Activated CD8-positive, alpha-beta memory T cell treated with anti-CD3 and anti-CD28 coated beads, Interleukin-2, amount 10 ng/mL, durations not matched to agents 7 days and 5 days (primary cell): Measurements from ENCODE around the gene TRPV6. TPM values are rescaled to one million over a fixed set of nuclear protein-coding genes. Genes with fewer than 3 reads are reported as not detected.

Source experiments
- ATAC-seq: fragments of 150-1000 bp; cut with Tn5 transposase; one replicate; pipeline ENCODE4 v1.10.0; 2021; ENCODE audit warnings: moderate library complexity
- CTCF ChIA-PET: fragments of 350-600 bp; sonication (Branson Sonifier 250); formaldehyde crosslinking; loops from one replicate; lab custom pipeline; 2021; ENCODE audit warnings: antibody characterized with exemption; lab: Charles Lee
- DNase-seq: peaks from one replicate; pipeline ENCODE4 v3.0.0-alpha.2; 2020
- H3K27ac Mint-ChIP-seq: one replicate; pipeline ENCODE4 v1.8.0; 2021; ENCODE audit warnings: mild to moderate bottlenecking, mixed read lengths
- H3K27me3 Mint-ChIP-seq: one replicate; pipeline ENCODE4 v1.8.0; 2021; ENCODE audit warnings: mixed read lengths
- H3K36me3 Mint-ChIP-seq: one replicate; pipeline ENCODE4 v1.8.0; 2021; ENCODE audit warnings: mild to moderate bottlenecking, mixed read lengths
- H3K4me1 Mint-ChIP-seq: one replicate; pipeline ENCODE4 v1.8.0; 2021; ENCODE audit warnings: mixed read lengths
- H3K4me3 Mint-ChIP-seq: one replicate; pipeline ENCODE4 v1.8.0; 2021; ENCODE audit warnings: mild to moderate bottlenecking, moderate library complexity, mixed read lengths
- H3K9me3 Mint-ChIP-seq: one replicate; pipeline ENCODE4 v1.8.0; 2022; ENCODE audit warnings: low read depth, mixed read lengths
- total RNA-seq, 2 experiments: library from RNA; stranded (reverse); gene quantifications; one replicate each; pipeline ENCODE4 v1.2.3, GENCODE V29; 2021

TRPV6 gene
- not detected for total RNA-seq

DNA sequence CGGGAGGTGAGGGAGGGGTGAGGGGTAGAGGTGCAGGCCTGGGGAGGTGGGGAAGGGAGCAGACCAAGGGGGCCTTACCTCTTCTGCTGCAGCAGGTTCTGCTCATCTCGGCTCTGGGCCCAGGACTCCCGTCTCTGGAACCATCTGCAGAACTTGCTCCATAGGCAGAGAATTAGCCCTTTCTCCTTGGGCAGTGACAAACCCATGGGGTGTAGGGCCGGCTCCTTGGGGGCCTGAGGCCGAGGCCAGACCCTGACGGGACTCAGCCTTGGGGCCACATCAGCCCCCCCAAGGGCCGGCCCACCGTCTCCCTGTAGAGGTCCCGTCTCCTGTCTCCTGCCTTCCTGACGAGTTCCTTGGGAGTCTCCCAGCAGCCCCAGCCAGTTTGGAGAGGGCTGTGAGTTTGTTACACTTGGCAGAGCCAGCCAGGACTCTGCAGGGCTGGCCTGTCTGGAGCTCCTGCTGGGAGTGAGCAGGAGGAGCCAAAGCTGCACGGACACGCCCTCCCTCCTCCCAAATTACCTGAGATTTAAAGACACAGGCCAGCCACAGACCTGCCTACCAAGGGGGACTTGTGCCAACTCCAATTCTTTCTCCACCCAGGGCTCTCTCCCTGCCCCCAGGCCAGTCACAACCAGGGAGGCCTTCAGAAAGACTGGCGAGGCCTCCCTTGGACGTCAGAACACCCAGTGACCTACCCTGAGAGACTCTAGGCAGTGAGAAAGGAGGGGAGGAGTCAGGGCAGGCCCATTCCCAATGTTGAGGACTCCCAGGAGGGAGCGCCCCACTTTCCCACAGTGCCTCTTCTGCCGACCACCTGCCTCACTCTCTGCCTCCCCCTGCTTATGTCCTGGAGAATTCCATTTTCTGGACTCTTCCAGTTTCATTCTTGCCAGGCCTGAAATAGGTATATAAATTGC, at the start of gene TRPV6:
TSS of gene TRPV6 (minus strand) at position 435 of the 920 bp plus-strand sequence.
- peaks cover 7% of the 10 kb centered on the region for H3K27me3 Mint-ChIP-seq
- ATAC-seq, result no peak
- H3K27ac Mint-ChIP-seq, result no peak within 1 kb of the TSS
- no peaks in the 10 kb centered on the region for H3K9me3 Mint-ChIP-seq
- no peak for DNase-seq
- H3K4me3 Mint-ChIP-seq, result no peak within 1 kb of the TSS
- H3K4me1 Mint-ChIP-seq, result no peaks in the 10 kb centered on the region
- no peaks in the 10 kb centered on the region for H3K36me3 Mint-ChIP-seq
- CTCF ChIA-PET, result no interaction called here

DNA sequence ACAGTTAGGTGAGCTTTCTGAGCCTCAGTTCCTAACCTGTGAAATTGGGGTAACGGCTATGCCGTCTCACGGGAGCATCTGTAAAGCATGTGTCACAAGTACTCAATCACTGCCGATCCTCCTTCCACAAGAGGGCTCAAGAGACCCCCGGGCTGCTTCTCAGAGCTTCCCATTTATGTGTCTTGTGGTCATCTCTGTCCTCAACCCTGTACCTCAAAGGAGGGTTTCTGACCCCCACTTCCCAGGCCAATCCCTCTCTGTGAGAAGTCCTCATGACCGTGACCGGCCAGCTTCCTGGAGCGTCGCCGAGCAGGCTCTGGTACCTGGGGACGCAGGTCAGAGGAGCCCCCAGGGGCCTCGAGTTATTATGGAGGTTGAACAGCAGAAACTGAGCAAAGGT, 48.5 kb upstream of the TRPV6 start:
- Mint-ChIP-seq H3K4me3 (no peak overlapping the region), H3K36me3 (no peaks in the 10 kb centered on the region), H3K27me3 (peaks cover 2% of the 10 kb centered on the region), H3K27ac (no peak overlapping the region), H3K4me1 (no peaks in the 10 kb centered on the region), H3K9me3 (no peaks in the 10 kb centered on the region)
- DNase-seq (no peak), ATAC-seq (no peak)
- CTCF ChIA-PET, result interaction anchor here (1.7 kb wide), 1 partner anchor 281 kb away, joined by 3 read pairs; no protein-coding TSS in a partner anchor

DNA sequence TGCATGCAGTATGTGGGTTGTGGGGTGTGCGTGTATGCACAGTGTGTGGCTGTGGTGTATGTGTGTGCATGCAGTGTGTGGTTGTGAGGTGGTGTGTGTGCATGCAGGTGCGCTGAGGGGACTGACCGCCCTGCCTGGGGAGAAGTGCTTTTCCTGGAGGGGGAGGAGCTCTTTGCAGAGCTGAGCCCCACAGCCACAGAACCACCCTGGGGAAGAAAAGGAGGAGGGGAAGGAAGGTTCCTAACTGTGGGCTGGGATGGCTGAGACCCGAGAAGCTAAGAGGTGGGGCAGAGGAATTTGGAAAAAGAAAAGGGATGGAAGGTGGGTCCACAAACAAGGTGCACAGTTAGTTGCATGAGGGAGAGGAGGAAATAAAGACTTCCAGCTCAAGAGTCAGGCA, 48.1 kb upstream of the TRPV6 start, which contains the start of gene TRPV5:
TSS of gene TRPV5 (minus strand) at position 123 of the 400 bp plus-strand sequence. CDS start 287 bp downstream, outside the sequence.
- Mint-ChIP-seq H3K36me3 (no peaks in the 10 kb centered on the region), H3K9me3 (no peaks in the 10 kb centered on the region), H3K4me3 (no peak within 1 kb of the TSS), H3K4me1 (no peaks in the 10 kb centered on the region), H3K27ac (no peak within 1 kb of the TSS), H3K27me3 (peaks cover 2% of the 10 kb centered on the region)
- DNase-seq (no peak), ATAC-seq (no peak)
- CTCF ChIA-PET, result interaction anchor here (1.7 kb wide), 1 partner anchor 281 kb away, joined by 3 read pairs; no protein-coding TSS in a partner anchor

DNA sequence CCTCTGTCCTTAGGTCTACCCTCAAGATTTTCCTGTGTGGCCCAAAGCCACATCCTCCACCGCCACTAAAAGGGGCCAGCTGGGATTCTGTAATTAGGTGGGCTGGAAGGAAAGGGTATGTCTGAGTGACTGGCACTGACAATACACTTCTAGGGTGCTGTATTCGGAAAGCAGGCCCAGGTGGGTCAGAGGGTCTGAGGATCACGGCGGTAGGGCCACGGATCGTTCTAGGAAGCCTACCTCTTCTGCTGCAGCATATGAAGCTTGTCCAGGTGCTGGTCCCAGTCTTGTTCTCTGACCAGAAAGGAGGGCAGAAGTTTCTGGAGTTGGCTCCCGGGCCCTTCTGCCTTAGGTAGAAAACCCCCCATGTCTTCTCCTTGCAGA, 47.5 kb upstream of the TRPV6 start:
- Mint-ChIP-seq H3K27me3 (peaks cover 2% of the 10 kb centered on the region), H3K36me3 (no peaks in the 10 kb centered on the region), H3K27ac (no peak overlapping the region), H3K4me3 (no peak overlapping the region), H3K9me3 (no peaks in the 10 kb centered on the region), H3K4me1 (no peaks in the 10 kb centered on the region)
- ATAC-seq, result no peak
- CTCF ChIA-PET, result interaction anchor here (1.7 kb wide), 1 partner anchor 282 kb away, joined by 3 read pairs; no protein-coding TSS in a partner anchor
- no peak for DNase-seq

DNA sequence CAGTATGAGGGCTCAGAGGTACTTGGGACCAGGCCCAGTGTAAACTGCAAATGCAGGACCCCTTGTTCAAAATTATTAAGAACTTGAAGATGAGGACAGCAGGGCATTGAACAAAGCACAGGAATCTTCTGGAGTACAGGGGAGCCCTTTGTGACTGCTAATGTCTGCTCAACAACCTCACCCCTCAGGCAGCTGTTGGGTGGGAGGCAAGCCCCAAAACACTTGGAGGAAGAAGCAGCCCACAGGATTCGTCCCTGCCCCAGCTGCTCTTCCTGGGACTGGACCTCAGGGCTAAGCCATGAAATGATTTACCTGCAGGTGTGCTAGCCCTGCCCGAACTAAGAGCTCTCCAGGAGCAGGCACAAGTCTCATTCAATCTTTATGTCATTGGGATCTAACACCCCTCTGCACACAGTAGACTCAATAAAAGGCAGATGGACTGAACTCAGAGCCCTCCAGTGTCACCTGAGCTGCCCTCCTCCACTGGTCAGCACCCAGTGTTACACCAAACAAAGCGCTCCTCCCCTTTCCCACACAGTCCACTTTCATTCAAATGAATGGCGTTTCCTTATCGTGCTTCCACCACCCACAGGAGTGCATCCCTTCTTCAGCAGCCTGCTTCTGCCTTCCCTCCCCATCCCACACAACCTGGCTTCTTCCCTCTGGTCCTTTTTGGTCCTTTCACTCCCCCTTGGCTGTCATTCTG, 47.0 kb upstream of the TRPV6 start:
- ATAC-seq (no peak), DNase-seq (no peak)
- peaks cover 2% of the 10 kb centered on the region for H3K27me3 Mint-ChIP-seq
- H3K27ac Mint-ChIP-seq, result no peak overlapping the region
- H3K9me3 Mint-ChIP-seq, result no peaks in the 10 kb centered on the region
- CTCF ChIA-PET, result interaction anchor here (0.9 to 1.7 kb wide), 2 partner anchors 283 to 573 kb away, joined by 3 read pairs; no protein-coding TSS in a partner anchor
- H3K4me1 Mint-ChIP-seq, result no peaks in the 10 kb centered on the region
- H3K36me3 Mint-ChIP-seq, result no peaks in the 10 kb centered on the region
- no peak overlapping the region for H3K4me3 Mint-ChIP-seq

DNA sequence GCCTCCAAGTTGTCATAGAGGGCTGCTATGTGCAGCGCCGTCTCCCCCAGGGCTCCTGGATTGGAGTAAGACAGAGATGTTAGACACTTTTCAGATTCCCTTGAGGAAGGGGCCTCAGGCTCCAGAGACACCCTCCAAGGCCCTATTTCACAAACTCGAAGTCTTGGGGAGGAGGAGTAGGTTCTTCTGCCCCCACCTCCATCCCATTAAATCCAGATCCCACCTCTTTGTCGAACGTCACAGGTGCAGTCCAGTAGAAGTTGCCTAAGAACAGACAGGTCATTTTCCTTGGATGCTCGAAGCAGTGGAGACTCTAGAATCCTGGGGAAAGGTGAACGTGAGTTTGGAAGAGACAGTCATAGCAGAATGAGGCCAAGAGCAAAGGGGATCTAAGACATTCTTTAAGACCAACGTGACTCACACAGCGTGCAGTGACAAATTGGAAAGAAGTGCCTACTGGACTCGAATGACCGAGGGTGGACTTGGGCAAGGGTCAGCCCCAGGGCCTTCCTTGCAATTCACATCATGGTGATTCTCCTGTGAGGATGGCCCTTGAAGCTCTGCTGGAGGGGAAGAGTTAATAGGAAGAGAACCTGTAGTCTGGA, 44.7 kb upstream of the TRPV6 start:
- no peaks in the 10 kb centered on the region for H3K9me3 Mint-ChIP-seq
- DNase-seq (no peak), ATAC-seq (no peak)
- H3K36me3 Mint-ChIP-seq, result no peaks in the 10 kb centered on the region
- no peak overlapping the region for H3K27ac Mint-ChIP-seq
- H3K4me3 Mint-ChIP-seq, result no peak overlapping the region
- no peaks in the 10 kb centered on the region for H3K4me1 Mint-ChIP-seq
- H3K27me3 Mint-ChIP-seq, result peaks cover 3% of the 10 kb centered on the region
- CTCF ChIA-PET, result no interaction called here

DNA sequence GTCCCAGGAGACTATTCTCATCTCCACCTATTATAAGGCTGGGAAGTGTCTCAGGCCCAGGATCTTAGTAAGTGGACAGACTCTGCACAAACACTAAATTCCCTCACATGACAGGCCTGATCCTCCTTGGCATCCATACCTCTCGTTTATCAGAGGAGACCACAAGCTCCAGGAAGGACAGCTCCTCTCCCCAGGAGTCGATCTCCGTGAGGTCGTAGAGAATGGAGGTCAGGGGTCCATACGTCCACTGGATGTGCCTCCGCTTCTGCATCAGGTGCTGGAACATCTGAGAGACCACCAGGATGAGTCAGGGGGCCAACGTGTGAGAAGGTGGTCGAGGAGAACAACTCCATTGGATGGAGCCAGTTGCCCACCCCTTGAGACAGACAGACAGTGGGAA, 42.4 kb upstream of the TRPV6 start:
- no peaks in the 10 kb centered on the region for H3K4me1 Mint-ChIP-seq
- DNase-seq, result no peak
- ATAC-seq, result no peak
- CTCF ChIA-PET, result no interaction called here
- H3K36me3 Mint-ChIP-seq, result no peaks in the 10 kb centered on the region
- no peaks in the 10 kb centered on the region for H3K9me3 Mint-ChIP-seq
- no peak overlapping the region for H3K4me3 Mint-ChIP-seq
- H3K27me3 Mint-ChIP-seq, result peaks cover 3% of the 10 kb centered on the region
- H3K27ac Mint-ChIP-seq, result no peak overlapping the region

DNA sequence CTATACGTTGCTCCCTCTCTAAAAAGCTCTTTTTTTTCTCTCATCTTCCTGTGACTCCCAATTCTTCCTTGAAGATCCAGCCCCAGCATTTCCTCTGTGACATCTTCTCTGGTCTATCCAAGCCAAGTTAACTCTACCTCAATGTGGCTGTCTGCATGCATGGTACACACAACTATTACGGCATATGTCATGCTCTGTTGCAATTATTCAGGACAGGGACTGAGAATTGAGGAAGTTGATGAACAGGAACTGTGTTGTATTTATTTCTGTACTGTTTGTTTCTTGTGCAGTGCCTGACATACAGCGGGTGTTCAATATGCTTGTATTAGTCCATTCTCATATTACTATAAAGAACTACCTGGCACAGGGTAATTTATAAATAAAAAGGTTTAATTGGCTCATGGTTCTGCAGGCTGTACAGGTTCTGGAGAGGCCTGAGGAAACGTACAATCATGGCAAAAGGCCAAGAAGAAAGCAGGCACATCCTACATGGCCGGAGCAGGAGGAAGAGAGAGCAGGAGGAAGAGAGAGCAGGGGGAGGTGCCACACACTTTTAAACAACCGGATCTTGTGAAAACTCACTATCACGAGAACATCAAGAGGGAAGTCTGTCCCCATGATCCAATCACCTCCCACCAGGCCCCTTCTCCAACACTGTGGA, 41.7 kb upstream of the TRPV6 start:
- ATAC-seq, result no peak
- no peaks in the 10 kb centered on the region for H3K9me3 Mint-ChIP-seq
- H3K27me3 Mint-ChIP-seq, result peaks cover 3% of the 10 kb centered on the region
- no peaks in the 10 kb centered on the region for H3K36me3 Mint-ChIP-seq
- no peak overlapping the region for H3K27ac Mint-ChIP-seq
- CTCF ChIA-PET, result no interaction called here
- no peaks in the 10 kb centered on the region for H3K4me1 Mint-ChIP-seq
- DNase-seq, result no peak
- no peak overlapping the region for H3K4me3 Mint-ChIP-seq

DNA sequence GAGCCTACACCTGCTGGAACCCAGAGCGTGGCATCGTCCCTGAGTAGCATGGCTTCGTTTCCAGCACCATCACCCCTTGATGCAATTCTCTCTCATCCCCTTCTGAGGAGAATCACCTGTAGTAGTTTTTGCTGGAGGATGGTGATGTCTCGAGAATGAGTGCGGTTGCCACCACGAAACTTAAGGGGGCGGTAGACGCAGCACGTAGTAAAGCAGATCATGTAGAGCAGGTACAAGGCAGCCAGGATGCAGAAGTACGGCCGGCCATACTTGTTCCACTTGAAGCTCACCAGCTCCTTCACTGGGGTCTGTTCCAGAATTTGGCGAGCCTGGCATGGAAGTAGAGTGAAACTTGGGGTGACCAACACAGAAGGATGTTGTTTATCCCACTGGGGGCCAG, 39.9 kb upstream of the TRPV6 start:
- CTCF ChIA-PET, result no interaction called here
- Mint-ChIP-seq H3K9me3 (no peaks in the 10 kb centered on the region), H3K4me3 (no peak overlapping the region), H3K27me3 (peaks cover 3% of the 10 kb centered on the region), H3K27ac (no peak overlapping the region), H3K4me1 (no peaks in the 10 kb centered on the region), H3K36me3 (no peaks in the 10 kb centered on the region)
- no peak for ATAC-seq
- no peak for DNase-seq

DNA sequence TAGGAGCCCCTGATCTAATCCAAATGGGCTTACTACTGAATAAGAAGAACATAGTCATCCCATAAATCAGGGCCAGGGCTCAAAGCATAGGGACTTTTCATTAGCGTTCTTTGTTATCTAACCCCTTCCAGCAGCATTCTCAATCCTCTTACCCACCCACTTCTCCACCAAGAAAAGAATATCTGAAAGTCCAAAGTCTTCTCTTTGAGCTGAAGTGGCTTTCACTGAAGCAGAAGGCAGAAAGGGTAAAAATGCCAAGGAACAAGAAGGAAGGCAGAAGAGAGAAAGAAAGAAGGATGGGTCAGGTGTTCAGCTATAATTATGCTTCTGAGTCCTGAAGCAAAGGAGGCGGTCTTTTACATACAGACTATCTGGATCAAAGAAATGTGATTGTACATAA, 37.8 kb upstream of the TRPV6 start:
- H3K4me3 Mint-ChIP-seq, result no peak overlapping the region
- H3K27ac Mint-ChIP-seq, result no peak overlapping the region
- no peaks in the 10 kb centered on the region for H3K36me3 Mint-ChIP-seq
- CTCF ChIA-PET, result no interaction called here
- ATAC-seq (no peak), DNase-seq (no peak)
- peaks cover 6% of the 10 kb centered on the region for H3K27me3 Mint-ChIP-seq
- H3K9me3 Mint-ChIP-seq, result no peaks in the 10 kb centered on the region
- no peaks in the 10 kb centered on the region for H3K4me1 Mint-ChIP-seq

DNA sequence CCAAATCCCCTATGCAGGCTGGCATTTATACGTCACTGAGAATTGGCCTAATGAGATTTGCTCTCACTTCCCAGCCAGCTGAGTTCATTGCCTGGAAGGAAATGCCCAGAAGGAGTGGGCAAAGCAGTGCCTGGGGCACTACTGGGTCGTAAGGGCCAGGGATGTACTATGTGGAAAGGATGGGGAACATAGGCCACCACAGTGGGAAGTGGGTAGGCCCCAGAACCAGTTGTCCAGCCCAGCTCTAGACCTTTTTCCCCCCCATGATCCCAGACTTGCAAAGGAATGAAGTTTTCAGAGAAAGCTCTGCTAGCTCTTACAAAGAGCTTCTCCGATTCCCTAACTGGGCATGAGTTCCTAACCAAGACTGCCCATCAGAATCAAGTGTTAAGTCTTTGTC, 34.1 kb upstream of the TRPV6 start:
- ATAC-seq (no peak), DNase-seq (no peak)
- Mint-ChIP-seq H3K4me3 (no peak overlapping the region), H3K27me3 (peaks cover 13% of the 10 kb centered on the region), H3K27ac (no peak overlapping the region), H3K4me1 (no peaks in the 10 kb centered on the region), H3K36me3 (no peaks in the 10 kb centered on the region), H3K9me3 (no peaks in the 10 kb centered on the region)
- CTCF ChIA-PET, result interaction anchor here (1.5 kb wide), 1 partner anchor 84 kb away, joined by 3 read pairs; no protein-coding TSS in a partner anchor

DNA sequence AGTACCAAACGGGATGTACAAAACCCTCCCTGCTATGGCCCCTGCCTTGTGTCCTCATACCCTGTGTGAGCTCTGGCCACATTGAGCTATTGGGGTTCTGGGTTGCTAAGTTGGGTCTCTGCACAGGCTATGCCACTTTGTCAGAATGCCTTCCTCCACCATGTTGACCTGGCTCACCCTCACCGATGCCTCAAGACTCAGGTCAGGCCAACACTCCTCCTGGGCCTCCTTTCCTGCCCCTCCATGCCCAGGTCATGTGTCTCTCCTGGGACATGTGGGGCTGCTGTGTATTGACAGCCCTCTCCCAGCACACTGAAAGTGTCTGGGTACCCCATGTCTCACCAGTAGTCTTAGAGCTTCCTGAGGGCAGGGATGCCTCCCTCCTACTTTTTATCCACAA, 33.4 kb upstream of the TRPV6 start:
- CTCF ChIA-PET, result interaction anchor here (1.5 kb wide), 1 partner anchor 84 kb away, joined by 3 read pairs; no protein-coding TSS in a partner anchor
- H3K4me1 Mint-ChIP-seq, result no peaks in the 10 kb centered on the region

DNA sequence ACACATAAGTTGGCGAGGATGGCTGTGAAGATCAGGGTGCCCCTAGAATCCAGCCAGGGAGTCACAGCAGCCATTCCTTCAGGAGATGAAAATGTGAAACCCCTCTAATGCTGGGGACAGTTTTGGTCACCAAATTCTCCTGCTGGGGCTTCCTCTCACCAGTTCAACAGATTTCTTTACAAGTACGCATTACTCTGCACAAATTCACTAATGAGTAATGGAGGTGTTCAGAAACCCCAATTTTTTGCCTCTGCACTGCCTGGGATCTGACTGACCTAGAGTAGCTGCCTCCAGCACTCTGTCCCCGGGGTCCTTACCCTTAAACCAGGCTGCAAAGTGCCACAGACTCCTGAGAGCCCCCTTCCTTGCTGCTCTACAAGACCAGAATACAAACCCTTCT, 31.9 kb upstream of the TRPV6 start:
- H3K27me3 Mint-ChIP-seq, result peaks cover 21% of the 10 kb centered on the region
- CTCF ChIA-PET, result no interaction called here
- H3K36me3 Mint-ChIP-seq, result no peaks in the 10 kb centered on the region
- H3K27ac Mint-ChIP-seq, result no peak overlapping the region
- no peaks in the 10 kb centered on the region for H3K4me1 Mint-ChIP-seq
- no peak overlapping the region for H3K4me3 Mint-ChIP-seq
- peak; percentile 22 for DNase-seq
- ATAC-seq, result no peak
- H3K9me3 Mint-ChIP-seq, result no peaks in the 10 kb centered on the region

More for the DNA sequence above, 33.4 kb upstream of the TRPV6 start:
- H3K9me3 Mint-ChIP-seq, result no peaks in the 10 kb centered on the region
- no peak overlapping the region for H3K27ac Mint-ChIP-seq
- H3K36me3 Mint-ChIP-seq, result no peaks in the 10 kb centered on the region
- peak; percentile 19 for DNase-seq
- ATAC-seq, result no peak
- H3K4me3 Mint-ChIP-seq, result no peak overlapping the region
- H3K27me3 Mint-ChIP-seq, result peaks cover 19% of the 10 kb centered on the region
